BLaER1 (cell line): Measurements from ENCODE around the gene COL12A1.

Experiments
- H3K27ac ChIP-seq: shearing (Covaris generic); formaldehyde crosslinking; 2 replicates; pipeline ENCODE4 v1.8.1; 2022
- H3K27me3 ChIP-seq: shearing (Covaris generic); formaldehyde crosslinking; 2 replicates; pipeline ENCODE4 v1.8.1; 2022
- H3K36me3 ChIP-seq: shearing (Covaris generic); formaldehyde crosslinking; 2 replicates; pipeline ENCODE4 v1.8.1; 2022
- H3K4me1 ChIP-seq: shearing (Covaris generic); formaldehyde crosslinking; 2 replicates; pipeline ENCODE4 v1.8.1; 2022
- H3K4me2 ChIP-seq: shearing (Covaris generic); formaldehyde crosslinking; 2 replicates; pipeline ENCODE4 v1.8.1; 2022
- H3K4me3 ChIP-seq: shearing (Covaris generic); formaldehyde crosslinking; 2 replicates; pipeline ENCODE4 v1.8.1; 2022
- H3K9ac ChIP-seq: shearing (Covaris generic); formaldehyde crosslinking; 2 replicates; pipeline ENCODE4 v1.8.1; 2022
- H3K9me3 ChIP-seq: shearing (Covaris generic); formaldehyde crosslinking; 2 replicates; pipeline ENCODE4 v1.8.1; 2022
- H4K20me1 ChIP-seq: shearing (Covaris generic); formaldehyde crosslinking; 2 replicates; pipeline ENCODE4 v1.8.1; 2022
- Cebpa-rat ChIP-seq: shearing (Covaris generic); IDR thresholded peaks from 2 replicates; pipeline ENCODE4 v1.8.1; 2022

The COL12A1 gene

GRCh38 chr6:75109022-75109421 is 96.8 kb downstream of the COL12A1 start:
- Histone ChIP-seq H3K4me2 (no peak overlapping the region), H3K9me3 (no peaks in the 10 kb centered on the region), H3K4me3 (no peak overlapping the region), H3K27me3 (no peaks in the 10 kb centered on the region), H3K36me3 (no peaks in the 10 kb centered on the region), H3K27ac (no peak overlapping the region), H3K4me1 (no peaks in the 10 kb centered on the region), H3K9ac (no peak overlapping the region), H4K20me1 (no peaks in the 10 kb centered on the region)
- no peak for TF ChIP-seq Cebpa-rat

GRCh38 chr6:75108333-75108974 is 97.4 kb downstream of the COL12A1 start:
- no peak for TF ChIP-seq Cebpa-rat
- Histone ChIP-seq H3K4me3 (no peak overlapping the region), H3K9ac (no peak overlapping the region), H4K20me1 (no peaks in the 10 kb centered on the region), H3K4me2 (no peak overlapping the region), H3K36me3 (no peaks in the 10 kb centered on the region), H3K4me1 (no peaks in the 10 kb centered on the region), H3K27ac (no peak overlapping the region), H3K27me3 (no peaks in the 10 kb centered on the region), H3K9me3 (no peaks in the 10 kb centered on the region)

- Histone ChIP-seq H4K20me1 (no peaks in the 10 kb centered on the region), H3K4me2 (no peak overlapping the region), H3K4me1 (no peaks in the 10 kb centered on the region), H3K27me3 (no peaks in the 10 kb centered on the region), H3K4me3 (no peak overlapping the region), H3K36me3 (no peaks in the 10 kb centered on the region), H3K9ac (no peak overlapping the region), H3K9me3 (no peaks in the 10 kb centered on the region), H3K27ac (no peak overlapping the region)
- TF ChIP-seq Cebpa-rat, result no peak
These were observed 97.9 kb downstream of the COL12A1 start for GRCh38 chr6:75107913-75108312.

- Histone ChIP-seq H3K9ac (no peak overlapping the region), H3K27me3 (no peaks in the 10 kb centered on the region), H3K4me1 (no peaks in the 10 kb centered on the region), H4K20me1 (no peaks in the 10 kb centered on the region), H3K27ac (no peak overlapping the region), H3K4me2 (no peak overlapping the region), H3K4me3 (no peak overlapping the region), H3K9me3 (no peaks in the 10 kb centered on the region), H3K36me3 (no peaks in the 10 kb centered on the region)
- TF ChIP-seq Cebpa-rat, result no peak
These were observed 99.4 kb downstream of the COL12A1 start for GRCh38 chr6:75106426-75106825.

GRCh38 chr6:75103431-75103830 is 102.4 kb downstream of the COL12A1 start:
- TF ChIP-seq Cebpa-rat, result no peak
- H3K27me3 ChIP-seq, result no peaks in the 10 kb centered on the region
- H3K4me2 ChIP-seq, result no peak overlapping the region
- no peaks in the 10 kb centered on the region for H3K9me3 ChIP-seq
- no peak overlapping the region for H3K4me3 ChIP-seq
- H3K4me1 ChIP-seq, result 0 out of 2 replicates have a peak, but pooled peaks cover under 1% of the 10 kb centered on the region
- no peak overlapping the region for H3K27ac ChIP-seq
- H3K9ac ChIP-seq, result no peak overlapping the region
- H4K20me1 ChIP-seq, result no peaks in the 10 kb centered on the region
- no peaks in the 10 kb centered on the region for H3K36me3 ChIP-seq

GRCh38 chr6:75102301-75102700 is 103.6 kb downstream of the COL12A1 start:
- H3K4me2 ChIP-seq, result no peak overlapping the region
- 0 out of 2 replicates have a peak, but pooled peaks cover 4% of the 10 kb centered on the region for H3K4me1 ChIP-seq
- H3K27ac ChIP-seq, result no peak overlapping the region
- no peaks in the 10 kb centered on the region for H3K9me3 ChIP-seq
- TF ChIP-seq Cebpa-rat, result no peak
- H4K20me1 ChIP-seq, result no peaks in the 10 kb centered on the region
- H3K36me3 ChIP-seq, result no peaks in the 10 kb centered on the region
- no peak overlapping the region for H3K4me3 ChIP-seq
- H3K27me3 ChIP-seq, result no peaks in the 10 kb centered on the region
- H3K9ac ChIP-seq, result no peak overlapping the region

- Histone ChIP-seq H3K27ac (no peak overlapping the region), H3K9ac (no peak overlapping the region), H3K27me3 (no peaks in the 10 kb centered on the region), H3K4me3 (no peak overlapping the region), H3K4me1 (0 out of 2 replicates have a peak, but pooled peaks cover 4% of the 10 kb centered on the region), H3K4me2 (no peak overlapping the region), H4K20me1 (no peaks in the 10 kb centered on the region), H3K9me3 (no peaks in the 10 kb centered on the region), H3K36me3 (no peaks in the 10 kb centered on the region)
- no peak for TF ChIP-seq Cebpa-rat
These were observed 104.0 kb downstream of the COL12A1 start for GRCh38 chr6:75101896-75102295.

- Histone ChIP-seq H3K9me3 (no peaks in the 10 kb centered on the region), H4K20me1 (no peaks in the 10 kb centered on the region), H3K4me1 (0 out of 2 replicates have a peak, but pooled peaks cover 4% of the 10 kb centered on the region), H3K9ac (no peak overlapping the region), H3K27me3 (no peaks in the 10 kb centered on the region), H3K27ac (no peak overlapping the region), H3K36me3 (no peaks in the 10 kb centered on the region), H3K4me3 (no peak overlapping the region), H3K4me2 (no peak overlapping the region; the same call in 1 of the 2 replicates)
- TF ChIP-seq Cebpa-rat, result no peak
These were observed 107.1 kb downstream of the COL12A1 start for GRCh38 chr6:75098709-75099108.

GRCh38 chr6:75096966-75097365 is 108.9 kb downstream of the COL12A1 start:
- Histone ChIP-seq H3K36me3 (no peaks in the 10 kb centered on the region), H3K4me2 (no peak overlapping the region)

GRCh38 chr6:75094614-75095200 is 111.1 kb downstream of the COL12A1 start:
- no peak overlapping the region for H3K4me2 ChIP-seq
- 0 out of 2 replicates have a peak, but pooled peaks cover 4% of the 10 kb centered on the region for H3K4me1 ChIP-seq
- H3K27me3 ChIP-seq, result no peaks in the 10 kb centered on the region
- no peak overlapping the region for H3K4me3 ChIP-seq
- H4K20me1 ChIP-seq, result no peaks in the 10 kb centered on the region
- no peak overlapping the region for H3K9ac ChIP-seq
- no peak for TF ChIP-seq Cebpa-rat
- H3K27ac ChIP-seq, result no peak overlapping the region
- no peaks in the 10 kb centered on the region for H3K9me3 ChIP-seq
- no peaks in the 10 kb centered on the region for H3K36me3 ChIP-seq

More at GRCh38 chr6:75096966-75097365, 108.9 kb downstream of the COL12A1 start:
- TF ChIP-seq Cebpa-rat, result no peak
- Histone ChIP-seq H3K27me3 (no peaks in the 10 kb centered on the region), H4K20me1 (no peaks in the 10 kb centered on the region), H3K4me1 (0 out of 2 replicates have a peak, but pooled peaks cover 4% of the 10 kb centered on the region), H3K27ac (no peak overlapping the region), H3K9ac (no peak overlapping the region), H3K4me3 (no peak overlapping the region), H3K9me3 (no peaks in the 10 kb centered on the region)
